K562 (cell line): ENCODE results near the gene EEF2K. TPM values are rescaled to one million over a fixed set of nuclear protein-coding genes. Genes with fewer than 3 reads are reported as not detected.

Experiments used
- ATAC-seq: fragments of 200-7000 bp; cut with Tn5 transposase; 3 replicates; pipeline ENCODE4 v1.9.1; 2020; ENCODE audit warnings: moderate library complexity
- BruUV-seq: library from RNA; stranded (reverse); fragments of 400-500 nt; replicated peaks from 2 replicates; lab custom pipeline; 2021; lab: Mats Ljungman, UMichigan
- CTCF ChIA-PET: fragments of 300-600 bp; formaldehyde crosslinking; extraction: SDS; loops from one replicate; lab custom pipeline; 2021; ENCODE audit warnings: low intra/inter-chr PET ratio; lab: Yijun Ruan, JAX
- POLR2A ChIA-PET: fragments of 300-600, 350-650 bp; sonication (Branson Sonifier 250); formaldehyde crosslinking; extraction: SDS; loops from one replicate; lab custom pipeline; 2021; ENCODE audit warnings: antibody characterized with exemption, inconsistent platforms; lab: Yijun Ruan, JAX
- DNase-seq, 4 experiments: peaks; one replicate each; pipeline versions ENCODE4 v3.0.0 to v3.0.0-alpha.2; 2011 to 2018; ENCODE audit warnings: low spot score in 3 of 4, mixed read lengths in 3 of 4; ENCODE audit errors: extremely low read depth in 1 of 4
- FAIRE-seq: peaks from 2 replicates; lab custom pipeline; 2011; peaks lifted over from hg19 to GRCh38; lab: Jason Lieb, UNC
- H2AFZ ChIP-seq: 2 replicates; pipeline ENCODE4 v1.6.0; 2011; ENCODE audit warnings: low read depth, low read length, control low read depth, inconsistent platforms
- H3K27ac ChIP-seq: fragments of 200-600 bp; 3 replicates; pipeline ENCODE4 v1.8.0; 2011; ENCODE audit warnings: low read depth, mild to moderate bottlenecking, control low read depth, inconsistent platforms, low read length, moderate library complexity, mixed read lengths; ENCODE audit errors: extremely low read depth
- H3K27me3 ChIP-seq, 2 experiments: fragments of 300-600 bp in 1 of 2; 2 replicates in 1 of 2; 3 replicates in 1 of 2; pipeline versions ENCODE4 v1.6.0 to v1.8.0; 2011; ENCODE audit warnings: inconsistent platforms in 2 of 2, low read length in 2 of 2, mild to moderate bottlenecking in 1 of 2, mixed read lengths in 1 of 2, moderate library complexity in 1 of 2; ENCODE audit not compliant: control insufficient read depth in 2 of 2, insufficient read depth in 2 of 2
- H3K36me3 ChIP-seq: fragments of 300-600 bp; 3 replicates; pipeline ENCODE4 v1.8.0; 2011; ENCODE audit warnings: mild to moderate bottlenecking, low read length, inconsistent platforms; ENCODE audit not compliant: control insufficient read depth, insufficient read depth
- H3K4me1 ChIP-seq, 2 experiments: fragments of 200-600 bp in 1 of 2; replicated peaks in 1 of 2; 2 replicates in 1 of 2; 3 replicates in 1 of 2; pipeline versions ENCODE4 v1.5.1 to v1.8.0; 2011; ENCODE audit warnings: inconsistent platforms in 2 of 2, low read length in 2 of 2, mild to moderate bottlenecking in 1 of 2, mixed read lengths in 1 of 2, moderate library complexity in 1 of 2; ENCODE audit not compliant: control insufficient read depth in 2 of 2, insufficient read depth in 2 of 2
- H3K4me2 ChIP-seq: 2 replicates; pipeline ENCODE4 v1.6.1; 2011; ENCODE audit warnings: low read length, control low read depth, inconsistent platforms, mixed read lengths; ENCODE audit not compliant: insufficient read depth
- H3K4me3 ChIP-seq: fragments of 200-600 bp; sonication (generic), shearing (Covaris generic); 2 replicates; pipeline ENCODE4 v1.5.1; 2016; ENCODE audit warnings: control low read depth, inconsistent platforms
- H3K79me2 ChIP-seq: fragments of 200-600 bp; 3 replicates; pipeline ENCODE4 v1.8.0; 2011; ENCODE audit warnings: low read length, inconsistent platforms; ENCODE audit not compliant: control insufficient read depth, insufficient read depth
- H3K9ac ChIP-seq, 2 experiments: 2 replicates each; pipeline versions ENCODE4 v1.6.0 to v1.6.1; 2011; ENCODE audit warnings: low read depth in 2 of 2, low read length in 2 of 2, control low read depth in 1 of 2, inconsistent platforms in 1 of 2, mild to moderate bottlenecking in 1 of 2, mixed read lengths in 1 of 2; ENCODE audit not compliant: insufficient read depth in 1 of 2
- H3K9me1 ChIP-seq: one replicate; pipeline ENCODE4 v1.6.0; 2011; ENCODE audit warnings: inconsistent platforms, mild to moderate bottlenecking, low read length, moderate library complexity; ENCODE audit not compliant: control insufficient read depth, insufficient read depth
- H3K9me3 ChIP-seq: replicated peaks from 2 replicates; pipeline ENCODE4 v1.5.1; 2011; ENCODE audit warnings: low read depth, low read length, inconsistent platforms; ENCODE audit not compliant: control insufficient read depth, insufficient read depth
- H4K20me1 ChIP-seq: replicated peaks from 2 replicates; pipeline ENCODE4 v1.6.1; 2011; ENCODE audit warnings: low read length, inconsistent platforms, mixed read lengths; ENCODE audit not compliant: control insufficient read depth, insufficient read depth
- BHLHE40 ChIP-seq: IDR thresholded peaks from 2 replicates; pipeline ENCODE4 v1.6.1; 2011; ENCODE audit warnings: low read length, improper control_type of control experiment
- CEBPB ChIP-seq: fragments of 450-650 bp; IDR thresholded peaks from 2 replicates; pipeline ENCODE4 v1.6.1; 2016; ENCODE audit warnings: missing genetic modification characterization, missing compliant biosample characterization
- POLR2G ChIP-seq: fragments of 200-400 bp; formaldehyde crosslinking; IDR thresholded peaks from 2 replicates; pipeline ENCODE4 v1.6.1; 2017; ENCODE audit warnings: low read depth, mild to moderate bottlenecking, antibody characterized with exemption, low read length, moderate library complexity
- SNAPC5 ChIP-seq: fragments of 250-450 bp; sonication (Bioruptor Pico); IDR thresholded peaks from 2 replicates; pipeline ENCODE4 v1.8.0; 2021; ENCODE audit warnings: moderate library complexity, mild to moderate bottlenecking, inconsistent platforms
- ZNF197 ChIP-seq: fragments of 200-800 bp; sonication (Bioruptor generic); IDR thresholded peaks from 2 replicates; pipeline ENCODE4 v1.6.1; 2016; ENCODE audit warnings: low read depth, missing genetic modification characterization, missing compliant biosample characterization
- ZNF277 ChIP-seq: fragments of 250-450 bp; sonication (Bioruptor Pico); IDR thresholded peaks from 2 replicates; pipeline ENCODE4 v1.8.0; 2022; ENCODE audit warnings: inconsistent platforms, mild to moderate bottlenecking, moderate library complexity, borderline replicate concordance
- WGBS: fragments of 100-300 bp; shearing (Covaris generic); methylation state at CpG from one replicate; pipeline ENCODE4 v1.1.6; 2016; ENCODE audit warnings: low coverage, mixed read lengths; ENCODE audit not compliant: insufficient coverage; ENCODE audit errors: missing lambda C conversion rate; 5-methylcytosine and 5-hydroxymethylcytosine counted together
- in situ Hi-C: fragments of 300-500 bp; cut with MboI; formaldehyde crosslinking; loops from 4 replicates; pipeline ENCODE4 v1.15.0; 2018; ENCODE audit warnings: inconsistent platforms, mixed read lengths
- intact Hi-C: fragments of 100-400 bp; cut with micrococcal nuclease; formaldehyde crosslinking; loops from 2 replicates; pipeline ENCODE4 v1.14.2; 2022
- polyA plus RNA-seq, 8 experiments: library from polyadenylated mRNA; depleted of rRNA in 4 of 8; stranded (reverse) in 5 of 8; unstranded in 3 of 8; fragments of >200 nt; fragmentation: Nextera tagmentation in 2 of 8; fragmentation: Illumina TruSeq in 1 of 8; extraction: Ambion mirVana in 2 of 8; extraction: Trizol in 1 of 8; gene quantifications; 2 replicates each; pipeline versions ENCODE4 v1.2.1 to v1.2.3, GENCODE V29; 2011 to 2014; ENCODE audit warnings: inconsistent platforms in 1 of 8, missing spikeins in 1 of 8
- total RNA-seq, 7 experiments: library from RNA; depleted of rRNA in 6 of 7; stranded (reverse); fragments of >200 nt in 6 of 7; fragmentation: Illumina TruSeq in 2 of 7; extraction: Trizol in 2 of 7; gene quantifications; 2 replicates each; pipeline versions ENCODE4 v1.2.1 to v1.2.3, GENCODE V29; 2011 to 2021; ENCODE audit warnings: low replicate concordance in 1 of 7

EEF2K gene
- total and polyA plus RNA-seq, 9 of the 15 experiments (the other 6 are each of a cell fraction or from before 2014, with no cell fraction given): 3.0 to 35.2 (median 12.2) TPM

GRCh38 chr16:22274916-22275315 is 68.8 kb downstream of the EEF2K start (continued):
- TF ChIP-seq ZNF277: no peak

GRCh38 chr16:22278441-22279230 is 72.6 kb downstream of the EEF2K start:
- H3K36me3 ChIP-seq: peaks cover 80% of the 10 kb centered on the region
- ATAC-seq (peak; percentile 52), FAIRE-seq (no peak), DNase-seq (no peak)
- H3K9ac ChIP-seq: peak overlapping the region in 1 of 2 experiments; percentile 14; a peak in 1 of 4 replicates
- H4K20me1 ChIP-seq: no peaks in the 10 kb centered on the region
- no peak for TF ChIP-seq BHLHE40
- no peak for TF ChIP-seq SNAPC5 (CRISPR knock-in tag)
- 0 out of 2 replicates have a peak, but pooled peaks have one; percentile 17 for TF ChIP-seq POLR2G
- TF ChIP-seq CEBPB (tag): no peak
- TF ChIP-seq ZNF197: no peak
- ChIA-PET CTCF (no interaction called here), POLR2A (interaction anchor here (0.7 to 2.0 kb wide), 3 partner anchors 9 to 26 kb away, joined by 3 to 7 read pairs (median 6); no protein-coding TSS in a partner anchor)
- BruUV-seq: no TSS peak
- intact Hi-C loops (no loop called here), in situ Hi-C loops (no loop called here)
- H3K4me2 ChIP-seq: no peak overlapping the region
- H3K4me1 ChIP-seq: peaks cover 7 to 9% of the 10 kb centered on the region in 2 experiments; a peak in 4 of 5 replicates
- no peaks in the 10 kb centered on the region for H3K9me3 ChIP-seq
- no peaks in the 10 kb centered on the region for H3K9me1 ChIP-seq
- no peaks in the 10 kb centered on the region for H3K79me2 ChIP-seq
- H3K27ac ChIP-seq: no peak overlapping the region
- 88% methylated on average over 16 of the region's 16 CpGs for WGBS
- no peaks in the 10 kb centered on the region for H3K27me3 ChIP-seq
- no peak overlapping the region for H3K4me3 ChIP-seq
- no peak overlapping the region for H2AFZ ChIP-seq
